GM10847 (cell line): Measurements from ENCODE around the gene C2orf72.

Experiments
- POLR2A ChIP-seq: IDR thresholded peaks from 2 replicates; pipeline ENCODE4 v1.6.1; 2011; ENCODE audit not compliant: insufficient read length; ENCODE audit errors: extremely low read depth

C2orf72 gene

DNA sequence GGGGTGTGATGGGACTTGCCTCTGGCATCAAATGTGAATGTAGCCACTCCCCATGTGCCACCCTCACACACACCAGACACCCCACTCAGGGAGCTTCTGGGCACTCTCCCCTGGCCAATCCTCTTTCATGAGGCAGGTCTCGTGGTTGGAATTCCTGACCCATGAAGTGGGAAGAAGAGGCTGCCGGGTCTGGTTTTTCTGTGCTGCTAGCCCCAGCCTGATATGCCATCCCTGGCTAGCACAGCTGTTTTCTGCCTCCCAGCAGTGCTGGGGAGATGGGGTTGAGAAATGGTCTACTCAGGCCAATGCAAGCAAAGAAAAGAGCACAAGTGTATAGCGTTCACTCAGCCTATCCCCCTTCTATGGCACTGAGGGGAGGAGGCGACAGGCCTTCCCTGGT lies 1.2 kb upstream of the C2orf72 start:
- no peak for TF ChIP-seq POLR2A

DNA sequence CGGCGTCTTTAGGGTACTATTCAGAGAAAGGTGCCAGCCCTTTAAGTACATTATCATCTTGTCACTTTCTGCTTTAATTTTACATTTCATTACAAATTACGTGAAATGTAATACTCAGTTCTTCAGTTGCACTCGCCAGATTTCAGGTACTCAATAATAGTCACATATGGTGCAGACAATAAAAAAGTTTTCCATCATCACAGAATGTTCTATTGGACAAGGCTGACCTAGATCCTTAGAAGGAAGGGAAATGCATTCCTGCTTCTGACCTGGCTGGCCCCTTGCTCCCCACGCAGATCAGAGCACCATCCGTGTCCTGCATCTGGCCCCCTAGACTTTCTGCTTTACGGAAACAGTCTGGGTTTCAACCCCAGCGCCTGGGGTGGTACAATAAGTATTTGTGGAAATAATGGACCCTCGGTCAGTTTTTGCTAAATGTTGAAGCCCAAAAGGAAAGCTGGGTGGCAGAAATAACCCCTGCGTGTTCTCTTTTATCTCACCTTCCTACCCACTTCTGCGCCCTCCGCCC lies 681 bp upstream of the C2orf72 start:
- no peak for TF ChIP-seq POLR2A

DNA sequence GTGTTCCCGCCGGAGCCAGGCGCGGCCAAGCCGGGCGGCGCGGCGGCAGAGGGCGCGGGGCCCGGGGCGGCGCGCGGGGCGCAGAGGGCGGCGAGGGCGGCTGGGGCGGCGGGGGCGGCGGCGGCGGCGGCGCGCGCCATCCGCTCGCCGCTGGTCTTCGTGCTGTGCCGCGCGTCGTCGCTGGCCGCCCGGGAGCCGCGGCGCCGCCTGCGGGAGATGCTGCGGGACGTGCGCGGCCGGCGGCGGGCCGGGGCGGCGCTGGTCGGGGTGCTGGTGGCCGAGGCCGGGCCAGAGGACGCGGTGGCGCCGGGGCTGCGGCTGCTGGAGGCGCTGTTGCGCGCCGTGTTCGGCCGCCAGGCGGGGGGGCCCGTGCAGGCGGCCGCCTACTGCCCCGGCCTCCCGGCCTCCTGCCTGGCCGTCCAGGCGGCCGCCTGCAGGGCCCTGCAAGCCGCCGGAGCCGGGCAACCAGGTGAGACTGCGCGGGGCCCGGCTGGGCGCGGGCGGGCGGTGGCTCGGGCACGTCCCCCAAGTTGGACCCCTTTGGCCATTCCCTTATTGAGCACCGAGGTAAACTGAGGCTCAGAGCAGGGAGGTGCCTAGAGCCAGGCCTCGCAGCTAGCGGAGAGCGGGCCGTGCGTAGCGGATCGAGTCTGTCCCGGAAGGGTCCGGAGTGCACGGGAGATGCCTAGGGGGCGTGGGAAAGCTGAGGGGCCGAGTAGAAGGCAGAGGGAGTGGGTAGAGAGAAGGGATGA lies 584 bp downstream of the C2orf72 start:
- no peak for TF ChIP-seq POLR2A

DNA sequence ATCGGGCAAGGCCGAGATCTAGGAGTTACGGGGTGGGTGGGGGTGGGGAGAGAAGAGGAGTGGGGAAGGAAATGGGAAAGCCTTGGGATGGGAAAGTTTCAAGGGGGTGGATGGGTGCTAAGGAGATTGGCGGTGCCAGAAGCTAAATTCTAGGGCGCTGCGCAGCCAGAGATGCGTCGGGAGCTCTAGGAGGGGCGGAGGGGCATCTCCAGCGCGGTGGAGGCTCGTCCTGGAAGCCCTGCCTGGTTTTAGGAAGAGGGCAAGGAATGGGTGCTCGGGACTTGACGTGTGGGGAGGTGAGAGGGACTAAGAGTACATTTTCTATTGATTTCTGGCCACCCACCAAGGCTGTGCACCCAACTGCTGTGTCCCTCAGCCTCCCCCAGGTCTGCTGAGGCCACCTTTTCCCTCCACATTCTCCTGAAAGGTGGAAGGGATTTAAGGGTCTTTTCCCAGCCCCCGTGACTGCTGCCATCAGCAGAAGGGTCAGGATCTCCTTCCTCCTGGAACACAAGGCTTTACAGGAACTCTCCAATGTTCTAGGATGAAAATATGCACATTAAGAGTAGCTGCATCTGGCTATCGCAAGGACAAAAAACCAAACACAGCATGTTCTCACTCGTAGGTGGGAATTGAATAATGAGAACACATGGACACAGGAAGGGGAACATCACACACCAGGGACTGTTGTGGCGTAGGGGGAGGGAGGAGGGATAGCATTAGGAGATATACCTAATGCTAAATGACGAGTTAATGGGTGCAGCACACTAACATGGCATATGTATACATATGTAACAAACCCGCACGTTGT lies 1.4 kb downstream of the C2orf72 start:
- no peak for TF ChIP-seq POLR2A

DNA sequence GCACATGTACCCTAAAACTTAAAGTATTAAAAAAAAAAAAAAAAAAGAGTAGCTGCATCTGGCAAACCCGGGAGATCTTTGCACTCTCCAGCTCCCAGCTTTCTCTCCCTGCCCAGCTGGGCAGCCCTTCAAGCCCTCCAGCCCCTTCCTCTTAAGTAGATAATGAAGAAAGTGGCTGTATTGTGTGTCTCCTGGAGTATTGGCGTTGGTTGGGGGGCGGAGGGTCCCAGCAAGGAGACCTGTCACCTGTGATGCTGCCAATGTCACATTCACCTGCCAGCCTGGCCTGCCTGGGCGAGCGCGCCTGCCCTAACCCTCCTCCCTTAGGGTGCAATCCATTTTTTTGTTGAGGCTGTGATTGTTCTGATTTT lies 2.0 kb downstream of the C2orf72 start:
- no peak for TF ChIP-seq POLR2A

DNA sequence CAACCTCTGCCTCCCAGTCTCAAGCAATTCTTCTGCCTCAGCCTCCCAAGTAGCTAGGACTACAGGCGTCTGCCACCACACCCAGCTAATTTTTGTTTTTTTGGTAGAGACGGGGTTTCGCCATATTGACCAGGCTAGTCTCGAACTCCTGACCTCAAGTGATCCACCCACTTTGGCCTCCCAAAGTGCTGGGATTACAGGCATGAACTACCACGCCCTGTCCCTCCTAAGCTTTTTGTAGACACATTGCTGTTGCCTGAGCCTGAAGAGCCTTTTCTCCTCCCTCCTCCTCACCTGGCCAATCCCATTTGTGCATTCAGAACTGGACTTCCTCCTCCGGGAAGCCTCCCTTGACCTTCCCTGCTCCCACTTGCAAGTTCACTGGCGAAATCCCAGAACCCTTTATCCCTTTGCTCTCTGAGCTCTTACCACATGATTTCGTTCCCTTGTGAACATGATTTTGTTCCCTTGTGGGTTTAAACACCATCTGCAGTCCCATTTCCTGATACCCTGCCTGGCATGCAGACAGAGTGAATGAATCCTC lies 2.6 kb downstream of the C2orf72 start:
- no peak for TF ChIP-seq POLR2A

DNA sequence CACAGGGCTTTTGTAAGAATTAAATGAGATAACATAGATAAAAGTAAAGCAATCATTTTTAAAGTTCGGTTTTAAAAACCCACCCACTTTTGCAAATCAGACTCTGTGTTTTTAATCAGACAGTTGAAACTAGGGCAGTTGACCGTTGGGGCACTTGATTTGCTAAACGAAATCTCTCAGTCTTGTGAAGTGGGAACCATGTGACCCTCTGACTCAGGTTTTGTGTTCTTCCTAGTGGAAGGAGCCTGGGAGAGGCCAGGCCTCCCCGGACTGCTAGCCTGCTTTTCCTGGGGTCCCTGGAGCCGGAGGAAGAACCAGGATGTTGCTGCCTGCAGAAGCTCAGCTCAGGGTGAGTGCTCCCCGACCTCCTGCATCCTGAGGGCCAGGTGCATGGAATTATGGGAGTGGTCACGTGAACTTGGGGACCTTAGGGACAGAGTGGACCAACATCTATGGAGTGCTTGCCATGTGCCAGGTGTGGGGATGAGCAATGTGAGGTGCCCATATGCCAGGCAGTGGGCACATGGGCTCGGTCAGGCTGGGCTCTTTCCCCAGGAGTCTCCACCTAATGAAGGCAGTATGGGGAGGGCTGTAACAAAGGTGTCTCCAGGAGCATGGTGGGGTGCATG lies 3.9 kb downstream of the C2orf72 start:
- no peak for TF ChIP-seq POLR2A

DNA sequence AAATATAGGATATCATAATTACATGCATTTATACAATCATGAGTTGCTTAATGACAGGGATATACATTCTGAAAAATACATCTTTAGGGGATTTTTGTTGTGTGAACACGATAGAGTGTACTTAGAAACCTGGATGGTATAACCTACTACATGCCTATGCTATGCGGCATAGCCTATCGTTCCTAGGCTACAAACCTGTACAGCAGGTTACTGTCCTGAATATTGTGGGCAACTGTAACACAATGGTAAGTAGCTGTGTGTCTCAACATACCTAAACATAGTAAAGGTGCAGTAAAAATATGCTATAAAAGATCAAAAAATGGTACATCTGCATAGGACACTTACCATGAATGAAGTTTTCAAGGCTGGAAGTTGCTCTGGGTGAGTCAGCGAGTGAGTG lies 6.5 kb downstream of the C2orf72 start:
- no peak for TF ChIP-seq POLR2A

DNA sequence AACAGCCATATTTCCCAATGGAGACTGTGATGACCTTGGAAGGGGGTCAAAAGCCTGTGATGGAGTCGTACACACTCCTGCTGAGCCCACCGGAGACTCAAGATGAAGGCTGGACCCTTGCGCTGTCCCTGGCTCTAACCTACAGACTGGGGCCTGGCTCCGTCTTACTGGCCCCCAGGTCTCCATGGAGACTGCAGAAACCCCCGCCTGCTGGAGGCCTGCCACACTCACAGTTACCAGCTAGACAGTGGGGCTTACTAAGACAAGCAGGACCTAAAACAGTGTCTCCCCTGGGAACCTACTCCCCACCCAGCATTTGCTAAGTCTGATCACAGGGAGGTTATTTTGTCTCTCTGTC lies 9.6 kb downstream of the C2orf72 start:
- no peak for TF ChIP-seq POLR2A

DNA sequence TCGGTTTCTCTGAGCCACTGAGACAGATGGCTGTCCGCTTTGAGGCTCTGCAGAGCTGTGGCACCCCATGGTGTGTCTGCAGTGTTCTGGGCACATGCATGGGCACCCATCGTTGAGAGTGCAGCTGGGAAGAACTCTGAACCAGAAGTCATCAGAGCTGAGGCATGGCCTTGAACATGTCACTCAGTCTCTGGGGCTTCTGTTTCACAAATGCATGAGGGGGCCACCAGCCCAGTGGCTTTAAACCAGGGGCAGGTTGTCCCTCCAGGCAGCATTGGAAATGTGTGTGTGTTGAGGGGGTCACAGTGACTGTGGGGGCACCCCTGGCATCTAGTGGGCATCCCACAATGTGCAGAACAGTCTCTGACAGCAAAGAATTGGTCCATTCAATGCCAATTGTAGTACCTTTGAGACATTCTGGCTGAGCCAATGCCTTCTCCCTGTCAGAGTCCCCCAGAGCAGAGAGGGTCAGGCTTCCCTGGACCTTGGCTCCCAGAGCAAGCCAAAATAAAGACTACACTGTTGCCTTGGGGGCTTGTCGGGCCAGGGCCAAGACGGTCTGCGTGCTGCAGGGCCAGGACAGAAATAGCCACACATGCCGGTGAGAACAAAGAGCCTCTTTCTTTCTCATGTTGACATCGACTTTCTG lies 10.1 kb downstream of the C2orf72 start:
- TF ChIP-seq POLR2A, result no peak

DNA sequence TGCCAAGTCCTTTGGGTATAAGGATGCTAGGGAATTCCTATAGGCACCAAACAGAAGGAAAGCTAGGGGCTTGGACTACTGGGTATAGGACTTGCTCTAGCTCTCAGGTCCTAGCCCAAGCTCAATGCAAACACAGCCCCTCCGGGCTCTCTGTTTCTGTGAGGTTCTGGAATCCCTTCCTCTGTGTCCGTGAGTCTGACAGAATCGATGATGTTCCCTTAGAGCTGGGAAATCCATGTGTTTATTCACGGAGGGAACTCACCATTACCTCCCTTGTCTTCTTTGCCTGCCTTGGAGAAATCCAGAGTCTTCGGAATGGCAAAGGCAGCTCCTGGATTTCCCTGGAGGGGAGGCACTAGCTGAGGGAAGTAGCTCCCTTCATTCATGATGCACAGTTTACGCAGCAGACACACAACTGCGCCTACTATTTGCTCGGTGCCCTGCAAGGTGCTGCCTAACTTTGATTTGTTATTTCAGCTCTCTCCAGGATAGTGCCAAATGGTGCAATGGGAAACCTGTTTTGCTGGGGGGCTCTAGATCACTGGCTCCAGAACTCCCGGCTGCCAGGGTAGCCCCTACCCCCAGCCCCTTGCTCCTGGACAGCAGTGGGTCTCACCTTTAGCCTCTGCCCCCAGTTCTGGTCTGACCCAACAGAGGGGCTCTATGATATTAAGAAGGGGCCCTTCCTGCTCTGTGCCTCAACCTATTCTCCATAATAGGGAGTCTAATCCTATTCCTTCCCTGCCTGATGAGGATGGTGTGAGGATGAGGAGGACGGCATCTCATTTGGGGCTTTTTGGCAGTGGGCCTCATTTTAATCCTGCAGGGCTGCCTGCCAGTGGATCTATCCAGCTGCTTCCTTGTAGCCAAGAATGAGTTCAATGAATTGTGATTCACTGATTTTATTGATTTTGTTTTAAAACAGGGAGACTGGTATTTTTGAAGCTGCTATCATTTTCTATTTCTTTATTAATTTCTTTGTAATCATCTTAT lies 10.9 kb downstream of the C2orf72 start:
- no peak for TF ChIP-seq POLR2A

DNA sequence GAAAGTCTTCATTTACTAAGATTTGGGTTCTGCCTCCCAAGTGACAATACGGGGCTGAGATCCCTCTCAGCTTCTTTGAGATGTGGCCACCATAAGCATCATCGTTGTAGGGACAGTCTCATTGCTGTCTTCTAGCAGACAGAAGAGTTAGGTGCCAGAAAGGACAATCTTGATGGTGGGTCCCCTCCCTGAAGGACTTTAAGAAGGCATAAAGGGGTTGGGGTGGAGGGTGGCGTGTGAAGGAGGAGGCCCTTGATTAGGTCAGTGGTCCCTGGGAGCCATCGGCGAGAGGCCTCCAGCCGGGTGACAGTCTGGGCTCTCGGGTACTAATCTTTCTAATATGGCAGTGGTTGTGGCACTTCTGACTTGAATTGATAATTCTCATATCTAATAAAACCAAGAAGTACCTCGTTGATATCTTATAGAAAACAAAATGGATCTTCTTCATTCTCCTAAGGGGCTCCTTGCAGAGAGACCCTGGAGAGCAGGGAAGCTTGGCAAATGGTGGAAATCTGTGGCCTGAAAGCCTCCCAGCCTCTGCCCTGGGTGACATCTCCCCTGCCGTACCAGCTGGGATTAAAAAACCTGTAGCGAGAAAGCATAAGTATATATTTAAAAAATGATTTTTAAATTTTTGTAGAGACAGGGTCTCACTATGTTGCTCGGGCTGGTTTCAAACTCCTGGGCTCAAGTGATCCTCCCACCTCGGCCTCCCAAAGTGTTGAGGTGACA lies 12.1 kb downstream of the C2orf72 start:
- TF ChIP-seq POLR2A, result no peak
